Measurements from ENCODE around the gene C1QTNF9. TPM values are rescaled to one million over a fixed set of nuclear protein-coding genes. Genes with fewer than 3 reads are reported as not detected.

The C1QTNF9 gene
- total RNA-seq, 1 experiment from 2014 or later = not detected

Other genes starting within 250 kb of the C1QTNF9 start
- 2.2 TPM in 2 replicates for gene SPATA13, start 148.9 kb upstream of the C1QTNF9 start, total RNA-seq (2022)
- 30.9 and 34.3 TPM in 2 replicates for gene PARP4, start 203.2 kb downstream of the C1QTNF9 start, total RNA-seq (2022)

Data from MCF 10A (cell line).